HG03135 (cell line): ENCODE results near the gene PCDHGA3.
"Not testable (repeated sequence)": the region's sequence is repeated elsewhere in the genome, so short reads cannot be mapped to it uniquely, and the experiment has no call there.

ENCODE experiments used
- ATAC-seq: cut with Tn5 transposase; IDR thresholded peaks from one replicate; pipeline ENCODE4 v1.9.1; 2021; ENCODE audit warnings: mild to moderate bottlenecking, moderate library complexity; ENCODE audit not compliant: unreplicated experiment

The PCDHGA3 gene

DNA sequence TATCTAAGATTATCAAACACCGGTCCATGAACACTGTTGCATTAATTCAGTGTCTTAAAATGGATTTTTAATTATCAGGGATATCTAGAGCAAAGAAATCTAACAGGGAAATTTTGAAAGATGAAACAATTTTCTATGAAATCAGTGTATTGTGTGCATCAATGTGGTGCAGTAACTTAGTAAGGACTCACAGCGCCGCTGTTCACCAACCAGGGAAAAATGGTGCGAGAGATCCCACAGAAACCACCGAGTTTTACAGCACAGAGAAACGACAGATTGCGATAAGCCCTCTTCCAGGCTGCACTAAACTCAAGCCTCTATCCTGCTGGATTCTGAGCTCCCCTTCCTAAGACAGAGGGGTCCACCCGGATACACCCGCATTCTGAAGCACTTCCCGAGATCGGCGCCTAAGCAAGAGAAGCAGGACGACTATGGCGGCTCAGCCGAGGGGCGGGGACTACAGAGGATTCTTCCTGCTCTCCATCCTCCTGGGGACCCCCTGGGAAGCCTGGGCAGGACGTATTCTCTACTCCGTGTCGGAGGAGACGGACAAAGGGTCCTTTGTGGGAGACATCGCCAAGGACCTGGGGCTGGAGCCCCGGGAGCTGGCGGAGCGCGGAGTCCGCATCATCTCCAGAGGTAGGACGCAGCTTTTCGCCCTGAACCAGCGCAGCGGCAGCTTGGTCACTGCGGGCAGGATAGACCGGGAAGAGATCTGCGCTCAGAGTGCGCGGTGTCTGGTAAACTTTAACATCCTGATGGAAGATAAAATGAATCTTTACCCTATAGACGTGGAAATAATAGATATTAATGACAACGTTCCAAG is 39.1 kb downstream of the PCDHGA3 start, which contains the start of gene PCDHGA7:
Gene PCDHGA7, plus strand, starts transcription at position 274 of the 826 bp plus-strand sequence. Its CDS starts 158 bp downstream, at position 432.
- ATAC-seq: no peak

DNA sequence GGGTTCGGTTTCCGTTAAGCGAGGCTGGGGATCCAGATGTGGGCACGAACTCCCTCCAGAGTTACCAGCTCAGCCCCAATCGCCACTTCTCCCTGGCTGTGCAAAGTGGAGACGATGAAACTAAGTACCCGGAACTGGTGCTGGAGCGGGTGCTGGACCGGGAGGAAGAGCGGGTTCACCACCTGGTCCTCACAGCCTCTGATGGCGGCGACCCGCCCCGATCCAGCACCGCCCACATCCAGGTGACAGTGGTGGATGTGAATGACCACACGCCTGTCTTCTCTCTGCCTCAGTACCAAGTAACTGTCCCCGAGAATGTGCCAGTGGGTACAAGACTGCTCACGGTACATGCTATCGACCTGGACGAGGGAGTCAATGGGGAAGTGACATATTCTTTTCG is 39.7 kb downstream of the PCDHGA3 start:
- ATAC-seq: no peak

DNA sequence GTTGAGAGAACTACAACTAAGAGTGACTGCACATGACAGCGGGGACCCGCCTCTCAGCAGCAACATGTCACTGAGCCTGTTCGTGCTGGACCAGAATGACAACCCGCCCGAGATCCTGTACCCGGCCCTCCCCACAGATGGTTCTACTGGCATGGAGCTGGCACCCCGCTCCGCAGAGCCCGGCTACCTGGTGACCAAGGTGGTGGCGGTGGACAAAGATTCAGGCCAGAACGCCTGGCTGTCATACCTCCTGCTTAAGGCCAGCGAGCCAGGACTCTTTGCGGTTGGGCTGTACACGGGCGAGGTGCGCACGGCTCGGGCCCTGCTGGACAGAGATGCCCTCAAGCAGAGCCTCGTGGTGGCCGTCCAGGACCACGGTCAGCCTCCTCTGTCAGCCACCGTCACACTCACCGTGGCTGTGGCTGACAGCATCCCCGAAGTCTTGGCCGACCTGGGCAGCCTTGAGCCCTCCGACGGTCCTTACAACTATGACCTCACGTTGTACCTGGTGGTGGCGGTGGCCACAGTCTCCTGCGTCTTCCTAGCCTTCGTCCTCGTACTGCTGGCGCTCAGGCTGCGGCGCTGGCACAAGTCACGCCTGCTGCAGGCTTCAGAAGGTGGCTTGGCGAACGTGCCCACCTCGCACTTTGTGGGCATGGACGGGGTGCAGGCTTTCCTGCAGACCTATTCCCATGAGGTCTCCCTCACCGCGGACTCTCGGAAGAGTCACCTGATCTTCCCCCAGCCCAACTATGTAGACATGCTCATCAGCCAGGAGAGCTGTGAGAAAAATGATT is 41.0 kb downstream of the PCDHGA3 start:
- ATAC-seq: no peak

DNA sequence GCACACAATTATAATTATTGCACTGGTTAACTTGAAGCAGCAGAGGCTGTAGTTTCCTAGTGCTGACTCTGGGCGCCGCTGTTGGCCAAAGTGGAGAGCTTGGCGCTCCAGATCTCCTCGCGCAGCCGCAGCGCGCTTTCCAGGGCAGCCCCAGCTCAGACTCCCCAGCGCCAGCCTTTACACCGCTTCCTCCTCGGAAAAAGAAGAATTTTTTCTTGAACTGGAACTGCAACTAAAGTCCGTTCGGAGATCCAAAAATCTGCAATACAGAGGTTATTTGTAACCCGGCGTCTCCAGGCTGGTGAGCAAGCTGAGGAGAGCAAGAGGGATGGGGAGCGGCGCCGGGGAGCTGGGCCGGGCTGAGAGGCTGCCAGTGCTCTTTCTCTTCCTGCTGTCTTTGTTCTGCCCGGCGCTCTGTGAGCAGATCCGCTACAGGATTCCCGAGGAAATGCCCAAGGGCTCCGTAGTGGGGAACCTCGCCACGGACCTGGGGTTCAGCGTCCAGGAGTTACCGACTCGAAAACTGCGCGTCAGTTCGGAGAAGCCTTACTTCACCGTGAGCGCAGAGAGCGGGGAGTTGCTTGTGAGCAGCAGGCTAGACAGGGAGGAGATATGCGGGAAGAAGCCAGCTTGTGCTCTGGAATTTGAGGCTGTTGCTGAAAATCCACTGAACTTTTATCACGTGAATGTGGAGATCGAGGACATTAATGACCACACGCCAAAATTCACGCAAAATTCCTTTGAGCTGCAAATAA is 44.1 kb downstream of the PCDHGA3 start, which contains the start of gene PCDHGB4:
Gene PCDHGB4, plus strand, starts transcription at position 142 of the 755 bp plus-strand sequence. Its CDS starts 187 bp downstream, at position 329.
- not testable (repeated sequence) for ATAC-seq

DNA sequence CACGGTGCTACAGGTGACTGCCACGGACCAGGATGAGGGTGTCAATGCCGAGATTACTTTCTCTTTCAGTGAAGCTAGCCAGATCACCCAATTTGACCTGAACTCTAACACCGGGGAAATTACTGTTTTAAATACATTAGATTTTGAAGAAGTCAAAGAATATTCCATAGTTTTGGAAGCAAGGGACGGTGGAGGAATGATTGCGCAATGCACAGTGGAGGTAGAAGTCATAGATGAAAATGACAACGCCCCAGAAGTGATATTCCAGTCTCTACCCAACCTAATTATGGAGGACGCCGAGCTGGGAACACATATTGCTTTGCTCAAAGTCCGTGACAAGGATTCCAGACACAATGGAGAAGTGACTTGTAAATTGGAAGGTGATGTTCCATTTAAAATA is 45.0 kb downstream of the PCDHGA3 start:
- no peak for ATAC-seq

DNA sequence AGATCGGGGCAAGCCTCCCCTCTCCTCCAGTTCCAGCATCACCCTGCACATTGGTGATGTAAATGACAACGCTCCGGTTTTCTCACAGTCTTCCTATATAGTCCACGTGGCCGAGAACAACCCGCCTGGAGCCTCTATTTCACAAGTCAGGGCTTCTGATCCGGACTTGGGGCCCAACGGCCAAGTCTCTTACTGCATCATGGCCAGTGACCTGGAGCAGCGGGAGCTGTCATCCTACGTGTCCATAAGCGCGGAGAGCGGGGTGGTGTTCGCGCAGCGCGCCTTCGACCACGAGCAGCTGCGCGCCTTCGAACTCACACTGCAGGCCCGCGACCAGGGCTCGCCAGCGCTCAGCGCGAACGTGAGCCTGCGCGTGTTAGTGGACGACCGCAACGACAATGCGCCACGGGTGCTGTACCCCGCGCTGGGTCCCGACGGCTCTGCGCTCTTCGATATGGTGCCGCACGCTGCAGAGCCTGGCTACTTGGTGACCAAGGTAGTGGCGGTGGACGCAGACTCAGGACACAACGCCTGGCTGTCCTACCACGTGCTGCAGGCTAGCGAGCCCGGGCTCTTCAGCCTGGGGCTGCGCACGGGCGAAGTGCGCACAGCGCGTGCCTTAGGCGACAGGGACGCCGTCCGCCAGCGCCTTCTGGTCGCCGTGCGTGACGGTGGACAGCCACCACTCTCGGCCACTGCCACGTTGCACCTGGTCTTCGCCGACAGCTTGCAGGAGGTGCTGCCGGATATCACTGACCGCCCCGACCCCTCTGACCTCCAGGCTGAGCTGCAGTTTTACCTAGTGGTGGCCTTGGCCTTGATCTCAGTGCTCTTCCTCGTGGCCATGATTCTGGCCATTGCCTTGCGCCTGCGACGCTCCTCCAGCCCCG is 45.8 kb downstream of the PCDHGA3 start:
- ATAC-seq: no peak

DNA sequence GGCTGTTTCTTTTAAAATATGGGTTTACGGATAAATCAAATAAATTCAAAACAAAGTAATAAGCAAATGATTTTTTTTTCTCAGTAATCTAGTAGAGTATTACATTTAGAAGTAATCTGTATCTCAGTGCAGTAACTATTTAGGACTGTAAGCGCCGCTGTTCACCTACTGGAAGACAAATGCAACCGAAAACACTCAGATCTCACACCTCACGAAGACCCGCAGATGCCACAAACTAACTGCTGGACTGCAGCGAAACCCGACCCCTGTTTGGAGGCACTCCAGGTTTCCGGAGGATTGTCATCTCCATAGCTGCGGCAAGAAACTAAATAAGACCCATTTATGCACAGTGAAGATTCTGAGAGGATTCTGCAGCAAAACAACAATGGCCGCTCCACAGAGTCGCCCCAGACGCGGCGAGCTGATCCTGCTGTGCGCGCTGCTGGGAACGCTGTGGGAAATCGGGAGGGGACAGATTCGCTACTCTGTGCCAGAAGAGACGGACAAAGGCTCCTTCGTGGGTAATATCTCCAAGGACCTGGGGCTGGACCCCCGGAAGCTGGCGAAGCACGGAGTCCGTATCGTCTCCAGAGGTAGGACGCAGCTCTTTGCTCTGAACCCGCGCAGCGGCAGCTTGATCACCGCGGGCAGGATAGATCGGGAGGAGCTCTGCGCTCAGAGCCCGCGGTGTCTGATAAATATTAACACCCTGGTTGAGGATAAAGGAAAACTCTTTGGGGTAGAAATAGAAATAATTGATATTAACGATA is 49.0 kb downstream of the PCDHGA3 start, which contains the start of gene PCDHGA8:
Gene PCDHGA8, plus strand, starts transcription at position 205 of the 770 bp plus-strand sequence. Its CDS starts 181 bp downstream, at position 386.
- ATAC-seq: no peak

DNA sequence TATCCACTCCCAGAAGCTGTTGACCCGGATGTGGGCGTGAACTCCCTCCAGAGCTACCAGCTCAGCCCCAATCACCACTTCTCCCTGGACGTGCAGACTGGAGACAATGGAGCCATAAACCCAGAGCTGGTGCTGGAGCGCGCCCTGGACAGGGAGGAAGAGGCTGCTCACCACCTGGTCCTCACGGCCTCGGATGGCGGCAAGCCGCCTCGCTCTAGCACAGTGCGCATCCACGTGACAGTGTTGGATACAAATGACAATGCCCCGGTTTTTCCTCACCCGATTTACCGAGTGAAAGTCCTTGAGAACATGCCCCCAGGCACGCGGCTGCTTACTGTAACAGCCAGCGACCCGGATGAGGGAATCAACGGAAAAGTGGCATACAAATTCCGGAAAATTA is 49.6 kb downstream of the PCDHGA3 start:
- ATAC-seq: no peak

DNA sequence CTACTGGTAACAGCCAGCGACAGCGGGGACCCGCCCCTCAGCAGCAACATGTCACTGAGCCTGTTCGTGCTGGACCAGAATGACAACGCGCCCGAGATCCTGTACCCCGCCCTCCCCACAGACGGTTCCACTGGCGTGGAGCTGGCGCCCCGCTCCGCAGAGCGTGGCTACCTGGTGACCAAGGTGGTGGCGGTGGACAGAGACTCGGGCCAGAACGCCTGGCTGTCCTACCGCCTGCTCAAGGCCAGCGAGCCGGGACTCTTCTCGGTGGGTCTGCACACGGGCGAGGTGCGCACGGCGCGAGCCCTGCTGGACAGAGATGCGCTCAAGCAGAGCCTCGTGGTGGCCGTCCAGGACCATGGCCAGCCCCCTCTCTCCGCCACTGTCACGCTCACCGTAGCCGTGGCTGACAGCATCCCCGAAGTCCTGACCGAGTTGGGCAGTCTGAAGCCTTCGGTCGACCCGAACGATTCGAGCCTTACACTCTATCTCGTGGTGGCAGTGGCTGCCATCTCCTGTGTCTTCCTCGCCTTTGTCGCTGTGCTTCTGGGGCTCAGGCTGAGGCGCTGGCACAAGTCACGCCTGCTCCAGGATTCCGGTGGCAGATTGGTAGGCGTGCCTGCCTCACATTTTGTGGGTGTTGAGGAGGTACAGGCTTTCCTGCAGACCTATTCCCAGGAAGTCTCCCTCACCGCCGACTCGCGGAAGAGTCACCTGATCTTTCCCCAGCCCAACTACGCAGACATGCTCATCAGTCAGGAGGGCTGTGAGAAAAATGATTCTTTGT is 51.0 kb downstream of the PCDHGA3 start:
- not testable (repeated sequence) for ATAC-seq
